COLO829 (cell line): ENCODE measurements around the gene JARID2.

Source experiments
- DNase-seq: peaks from one replicate; pipeline ENCODE4 v3.0.0; 2012; ENCODE audit warnings: low spot score

Gene JARID2

GRCh38 chr6:15358579-15359327 lies 112.9 kb downstream of the JARID2 start:
- DNase-seq: no peak

- DNase-seq: no peak
Measured at GRCh38 chr6:15359335-15359862, 113.5 kb downstream of the JARID2 start.

- DNase-seq: no peak
Measured at GRCh38 chr6:15360300-15360699, 114.4 kb downstream of the JARID2 start.

GRCh38 chr6:15361197-15361596 lies 115.3 kb downstream of the JARID2 start:
- DNase-seq: no peak

- no peak for DNase-seq
Measured at GRCh38 chr6:15362274-15363160, 116.6 kb downstream of the JARID2 start.

GRCh38 chr6:15363164-15363522 lies 117.3 kb downstream of the JARID2 start:
- DNase-seq: no peak

GRCh38 chr6:15363523-15364400 lies 117.9 kb downstream of the JARID2 start:
- no peak for DNase-seq

GRCh38 chr6:15364401-15365037 lies 118.7 kb downstream of the JARID2 start:
- DNase-seq: no peak

- DNase-seq: peak; percentile 90
Measured at GRCh38 chr6:15365273-15365687, 119.4 kb downstream of the JARID2 start.

GRCh38 chr6:15366003-15366535 lies 120.2 kb downstream of the JARID2 start:
- peak; percentile 77 for DNase-seq

GRCh38 chr6:15366879-15367278 lies 121.0 kb downstream of the JARID2 start:
- no peak for DNase-seq

- DNase-seq: no peak
Measured at GRCh38 chr6:15368186-15368585, 122.3 kb downstream of the JARID2 start.

- peak; percentile 67 for DNase-seq
Measured at GRCh38 chr6:15368873-15369272, 123.0 kb downstream of the JARID2 start.

GRCh38 chr6:15369838-15370237 lies 124.0 kb downstream of the JARID2 start:
- DNase-seq: no peak

GRCh38 chr6:15370733-15371671 lies 125.1 kb downstream of the JARID2 start:
- DNase-seq: no peak

- no peak for DNase-seq
Measured at GRCh38 chr6:15372932-15373331, 127.1 kb downstream of the JARID2 start.

- DNase-seq: no peak
Measured at GRCh38 chr6:15374119-15374518, 128.2 kb downstream of the JARID2 start.

GRCh38 chr6:15375018-15375417 lies 129.1 kb downstream of the JARID2 start:
- DNase-seq: no peak

- DNase-seq: no peak
Measured at GRCh38 chr6:15375638-15376290, 129.9 kb downstream of the JARID2 start.
